Gastroesophageal sphincter (tissue), 4 donors: ENCODE results near the gene DOK6. TPM values are rescaled to one million over a fixed set of nuclear protein-coding genes. Genes with fewer than 3 reads are reported as not detected.

Experiments
- ATAC-seq: fragments of 150-250 bp; one replicate; pipeline ENCODE4 v1.9.1; 2016; ENCODE audit warnings: mild to moderate bottlenecking, moderate library complexity
- H3K27ac ChIP-seq, 4 donors: fragments of 200-600 bp; sonication (generic) in 3 of 4; 1 replicate in 3 of 4; 2 replicates in 1 of 4; pipeline ENCODE4 v1.5.1; 2016 to 2019
- H3K27me3 ChIP-seq: fragments of 200-600 bp; sonication (generic); one replicate; pipeline ENCODE4 v1.5.1; 2019
- H3K36me3 ChIP-seq, 2 donors: fragments of 200-600 bp; sonication (generic); one replicate each; pipeline ENCODE4 v1.5.1; 2019; ENCODE audit warnings: control low read depth in 1 of 2
- H3K4me1 ChIP-seq, 3 donors: fragments of 200-600 bp; sonication (generic); 1 replicate in 2 of 3; 2 replicates in 1 of 3; pipeline ENCODE4 v1.5.1; 2016 to 2019; ENCODE audit warnings: control low read depth in 2 of 3
- H3K4me3 ChIP-seq, 2 donors: fragments of 200-600 bp; sonication (generic); one replicate each; pipeline ENCODE4 v1.5.1; 2019; ENCODE audit warnings: mild to moderate bottlenecking in 1 of 2, moderate library complexity in 1 of 2
- H3K9me3 ChIP-seq, 3 donors: fragments of 200-600 bp; sonication (generic); one replicate each; pipeline ENCODE4 v1.5.1; 2017 to 2019; ENCODE audit warnings: control low read depth in 2 of 3
- CTCF ChIP-seq, 4 experiments: fragments of 200-600 bp in 2 of 4; fragments of 450-650 bp in 2 of 4; sonication (generic) in 1 of 4; IDR thresholded peaks; one replicate each; pipeline ENCODE4 v1.5.1; 2017 to 2019; ENCODE audit warnings: antibody characterized with exemption in 4 of 4, mild to moderate bottlenecking in 2 of 4, moderate library complexity in 2 of 4
- EP300 ChIP-seq: sonication (generic); formaldehyde crosslinking; IDR thresholded peaks from one replicate; pipeline ENCODE4 v1.6.1; 2017; ENCODE audit warnings: antibody characterized with exemption, mild to moderate bottlenecking
- POLR2A ChIP-seq, 2 donors: fragments of 450-650 bp; IDR thresholded peaks; one replicate each; pipeline ENCODE4 v1.6.1; 2017; ENCODE audit warnings: antibody characterized with exemption in 2 of 2, mild to moderate bottlenecking in 2 of 2, moderate library complexity in 1 of 2
- POLR2AphosphoS5 ChIP-seq: sonication (generic); formaldehyde crosslinking; IDR thresholded peaks from one replicate; pipeline ENCODE4 v1.6.1; 2017; ENCODE audit warnings: antibody characterized with exemption
- WGBS, 2 donors: methylation state at CpG; one replicate each; pipeline ENCODE4 v1.1.5; 2018; ENCODE audit warnings: low coverage in 1 of 2; 5-methylcytosine and 5-hydroxymethylcytosine counted together
- total RNA-seq, 4 donors: library from RNA; depleted of rRNA; stranded (reverse); fragments of >200 nt; gene quantifications; one replicate each; pipeline ENCODE4 v1.1.0, GENCODE V29; 2016

The DOK6 gene
- total RNA-seq, 4 donors from 2014 or later = 0.62 to 3.4 (median 2.7) TPM

GRCh38 chr18:69880083-69880482 is 479.4 kb downstream of the DOK6 start:
- Histone ChIP-seq H3K27ac (no peak overlapping the region), H3K36me3 (no peaks in the 10 kb centered on the region), H3K27me3 (no peaks in the 10 kb centered on the region), H3K9me3 (no peaks in the 10 kb centered on the region), H3K4me1 (no peaks in the 10 kb centered on the region), H3K4me3 (no peak overlapping the region)
- ATAC-seq = no peak
- no peak for TF ChIP-seq EP300
- no peak for TF ChIP-seq POLR2A (IDR thresholded peaks at IDR 0.05)
- no peak for TF ChIP-seq POLR2AphosphoS5
- TF ChIP-seq CTCF (IDR thresholded peaks at IDR 0.05) = no peak
- 80 to 85% methylated on average over 2 to 3 of the region's 3 CpGs for WGBS, 2 donors

- H3K36me3 ChIP-seq = no peaks in the 10 kb centered on the region
- no peaks in the 10 kb centered on the region for H3K9me3 ChIP-seq
- no peak for ATAC-seq
- no peaks in the 10 kb centered on the region for H3K4me1 ChIP-seq
- WGBS, 2 donors = 80% methylated on average over 6 of the region's 6 CpGs; no CpG with 5 or more reads in 1 of the 2 donors
- no peak overlapping the region for H3K4me3 ChIP-seq
- no peak for TF ChIP-seq POLR2AphosphoS5
- TF ChIP-seq EP300 = no peak
- TF ChIP-seq POLR2A (IDR thresholded peaks at IDR 0.05) = no peak
- TF ChIP-seq CTCF (IDR thresholded peaks at IDR 0.05) = no peak
- no peak overlapping the region for H3K27ac ChIP-seq
- H3K27me3 ChIP-seq = no peaks in the 10 kb centered on the region
These were observed 482.4 kb downstream of the DOK6 start for GRCh38 chr18:69882965-69883668.

- TF ChIP-seq CTCF (IDR thresholded peaks at IDR 0.05) = no peak
- TF ChIP-seq POLR2A (IDR thresholded peaks at IDR 0.05) = no peak
- TF ChIP-seq POLR2AphosphoS5 = no peak
- no peak for TF ChIP-seq EP300
- WGBS, 2 donors = 34 to 60% methylated on average over 1 to 3 of the region's 3 CpGs
- Histone ChIP-seq H3K9me3 (no peaks in the 10 kb centered on the region), H3K4me1 (no peaks in the 10 kb centered on the region), H3K4me3 (no peak overlapping the region), H3K36me3 (no peaks in the 10 kb centered on the region), H3K27ac (no peak overlapping the region), H3K27me3 (no peaks in the 10 kb centered on the region)
- ATAC-seq = no peak
These were observed 483.1 kb downstream of the DOK6 start for GRCh38 chr18:69883781-69884180.

GRCh38 chr18:69885355-69885754 is 484.7 kb downstream of the DOK6 start:
- Histone ChIP-seq H3K4me1 (no peaks in the 10 kb centered on the region), H3K4me3 (no peak overlapping the region), H3K9me3 (no peaks in the 10 kb centered on the region), H3K27me3 (no peaks in the 10 kb centered on the region), H3K27ac (no peak overlapping the region), H3K36me3 (no peaks in the 10 kb centered on the region)
- ATAC-seq = no peak
- WGBS, 2 donors = 91 to 100% methylated on average over 1 to 3 of the region's 4 CpGs
- TF ChIP-seq POLR2A (IDR thresholded peaks at IDR 0.05) (no peak), CTCF (IDR thresholded peaks at IDR 0.05) (no peak), POLR2AphosphoS5 (no peak), EP300 (no peak)

GRCh38 chr18:69885841-69886531 is 485.3 kb downstream of the DOK6 start:
- 88 to 91% methylated on average over 13 to 16 of the region's 20 CpGs for WGBS, 2 donors
- Histone ChIP-seq H3K36me3 (no peaks in the 10 kb centered on the region), H3K27ac (no peak overlapping the region), H3K4me1 (no peaks in the 10 kb centered on the region), H3K27me3 (no peaks in the 10 kb centered on the region), H3K9me3 (no peaks in the 10 kb centered on the region), H3K4me3 (no peak overlapping the region)
- ATAC-seq = no peak
- TF ChIP-seq POLR2AphosphoS5 (no peak), CTCF (IDR thresholded peaks at IDR 0.05) (no peak), POLR2A (IDR thresholded peaks at IDR 0.05) (no peak), EP300 (no peak)
